Tibial nerve (tissue), 4 donors: ENCODE measurements around the gene KCTD7. TPM values are rescaled to one million over a fixed set of nuclear protein-coding genes. Genes with fewer than 3 reads are reported as not detected.
"Not testable (repeated sequence)": the region's sequence is repeated elsewhere in the genome, so short reads cannot be mapped to it uniquely, and the experiment has no call there.

Source experiments
- DNase-seq, 2 donors: peaks; one replicate each; pipeline ENCODE4 v3.0.0-alpha.2; 2019; ENCODE audit warnings: low spot score in 2 of 2
- H3K27ac ChIP-seq, 4 donors: fragments of 200-600 bp; sonication (generic) in 3 of 4; one replicate each; pipeline ENCODE4 v1.5.1; 2017 to 2019; ENCODE audit warnings: mild to moderate bottlenecking in 1 of 4
- H3K27me3 ChIP-seq, 2 donors: fragments of 200-600 bp; sonication (generic) in 1 of 2; one replicate each; pipeline versions ENCODE4 v1.5.1 to v1.6.0; 2017 to 2019
- H3K36me3 ChIP-seq, 3 donors: fragments of 200-600 bp; sonication (generic); one replicate each; pipeline ENCODE4 v1.5.1; 2018 to 2019
- H3K4me1 ChIP-seq, 4 donors: fragments of 200-600 bp; sonication (generic) in 3 of 4; one replicate each; pipeline ENCODE4 v1.5.1; 2017 to 2019
- H3K4me3 ChIP-seq, 4 donors: fragments of 200-600 bp; sonication (generic) in 3 of 4; one replicate each; pipeline ENCODE4 v1.5.1; 2017 to 2019; ENCODE audit warnings: mild to moderate bottlenecking in 1 of 4, moderate library complexity in 1 of 4
- H3K9me3 ChIP-seq, 4 donors: fragments of 200-600 bp; sonication (generic) in 3 of 4; one replicate each; pipeline ENCODE4 v1.5.1; 2017 to 2019
- EP300 ChIP-seq, 2 donors: sonication (generic); formaldehyde crosslinking; IDR thresholded peaks; one replicate each; pipeline ENCODE4 v1.6.1; 2017; ENCODE audit warnings: antibody characterized with exemption in 2 of 2, mild to moderate bottlenecking in 1 of 2
- POLR2A ChIP-seq, 2 donors: fragments of 450-650 bp; IDR thresholded peaks; one replicate each; pipeline ENCODE4 v1.6.1; 2017; ENCODE audit warnings: antibody characterized with exemption in 2 of 2, mild to moderate bottlenecking in 2 of 2, moderate library complexity in 2 of 2
- WGBS, 2 donors: methylation state at CpG; one replicate each; pipeline ENCODE4 v1.1.5; 2018; 5-methylcytosine and 5-hydroxymethylcytosine counted together
- total RNA-seq, 4 donors: library from RNA; depleted of rRNA; stranded (reverse); fragments of >200 nt; gene quantifications; one replicate each; pipeline ENCODE4 v1.1.0, GENCODE V29; 2016
- TF ChIP-seq, protein P1 (sequence below), 5 experiments: fragments of 200-600 bp in 3 of 5; fragments of 450-650 bp in 2 of 5; sonication (generic) in 3 of 5; IDR thresholded peaks; one replicate each; pipeline ENCODE4 v1.5.1; 2016 to 2019; ENCODE audit warnings: antibody characterized with exemption in 5 of 5, mild to moderate bottlenecking in 3 of 5, moderate library complexity in 2 of 5

KCTD7 gene
- total RNA-seq, 4 donors from 2014 or later: 15.9 to 28.8 (median 22.1) TPM

- no peaks in the 10 kb centered on the region for H3K9me3 ChIP-seq
- H3K4me3 ChIP-seq: no peak overlapping the region
- H3K27me3 ChIP-seq: no peaks in the 10 kb centered on the region
- H3K4me1 ChIP-seq: no peaks in the 10 kb centered on the region
- no peak overlapping the region for H3K27ac ChIP-seq
- no peak for DNase-seq
- H3K36me3 ChIP-seq: no peaks in the 10 kb centered on the region
- TF ChIP-seq, protein P1, sequence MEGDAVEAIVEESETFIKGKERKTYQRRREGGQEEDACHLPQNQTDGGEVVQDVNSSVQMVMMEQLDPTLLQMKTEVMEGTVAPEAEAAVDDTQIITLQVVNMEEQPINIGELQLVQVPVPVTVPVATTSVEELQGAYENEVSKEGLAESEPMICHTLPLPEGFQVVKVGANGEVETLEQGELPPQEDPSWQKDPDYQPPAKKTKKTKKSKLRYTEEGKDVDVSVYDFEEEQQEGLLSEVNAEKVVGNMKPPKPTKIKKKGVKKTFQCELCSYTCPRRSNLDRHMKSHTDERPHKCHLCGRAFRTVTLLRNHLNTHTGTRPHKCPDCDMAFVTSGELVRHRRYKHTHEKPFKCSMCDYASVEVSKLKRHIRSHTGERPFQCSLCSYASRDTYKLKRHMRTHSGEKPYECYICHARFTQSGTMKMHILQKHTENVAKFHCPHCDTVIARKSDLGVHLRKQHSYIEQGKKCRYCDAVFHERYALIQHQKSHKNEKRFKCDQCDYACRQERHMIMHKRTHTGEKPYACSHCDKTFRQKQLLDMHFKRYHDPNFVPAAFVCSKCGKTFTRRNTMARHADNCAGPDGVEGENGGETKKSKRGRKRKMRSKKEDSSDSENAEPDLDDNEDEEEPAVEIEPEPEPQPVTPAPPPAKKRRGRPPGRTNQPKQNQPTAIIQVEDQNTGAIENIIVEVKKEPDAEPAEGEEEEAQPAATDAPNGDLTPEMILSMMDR (IDR thresholded peaks at IDR 0.05): no peak
- TF ChIP-seq EP300 (IDR thresholded peaks at IDR 0.05): no peak
- TF ChIP-seq POLR2A (IDR thresholded peaks at IDR 0.05): no peak
- WGBS, 2 donors: 90 to 95% methylated on average over 1 of the region's 1 CpG
These were observed 24.5 kb upstream of the KCTD7 start for GRCh38 chr7:66604198-66604597.

- not testable (repeated sequence) for H3K27me3 ChIP-seq, H3K4me3 ChIP-seq, H3K4me1 ChIP-seq, DNase-seq, H3K36me3 ChIP-seq, H3K9me3 ChIP-seq, H3K27ac ChIP-seq
- 92 to 95% methylated on average over 34 of the region's 34 CpGs for WGBS, 2 donors
These were observed 22.0 kb upstream of the KCTD7 start for GRCh38 chr7:66606540-66607291.

GRCh38 chr7:66609176-66609575, 19.5 kb upstream of the KCTD7 start:
- WGBS, 2 donors: 58 to 65% methylated on average over 3 of the region's 3 CpGs
- Histone ChIP-seq H3K36me3 (no peaks in the 10 kb centered on the region), H3K4me1 (no peaks in the 10 kb centered on the region), H3K27ac (no peak overlapping the region), H3K27me3 (no peaks in the 10 kb centered on the region), H3K4me3 (no peak overlapping the region), H3K9me3 (no peaks in the 10 kb centered on the region)
- TF ChIP-seq POLR2A (IDR thresholded peaks at IDR 0.05) (no peak), EP300 (IDR thresholded peaks at IDR 0.05) (no peak)
- TF ChIP-seq, protein P1 (IDR thresholded peaks at IDR 0.05): no peak
- no peak for DNase-seq

- H3K4me3 ChIP-seq, H3K27ac ChIP-seq, H3K9me3 ChIP-seq, DNase-seq, H3K4me1 ChIP-seq, H3K36me3 ChIP-seq, H3K27me3 ChIP-seq: not testable (repeated sequence)
- 96 to 97% methylated on average over 29 to 31 of the region's 33 CpGs for WGBS, 2 donors
These were observed 14.1 kb upstream of the KCTD7 start for GRCh38 chr7:66614596-66614995.

DNA sequence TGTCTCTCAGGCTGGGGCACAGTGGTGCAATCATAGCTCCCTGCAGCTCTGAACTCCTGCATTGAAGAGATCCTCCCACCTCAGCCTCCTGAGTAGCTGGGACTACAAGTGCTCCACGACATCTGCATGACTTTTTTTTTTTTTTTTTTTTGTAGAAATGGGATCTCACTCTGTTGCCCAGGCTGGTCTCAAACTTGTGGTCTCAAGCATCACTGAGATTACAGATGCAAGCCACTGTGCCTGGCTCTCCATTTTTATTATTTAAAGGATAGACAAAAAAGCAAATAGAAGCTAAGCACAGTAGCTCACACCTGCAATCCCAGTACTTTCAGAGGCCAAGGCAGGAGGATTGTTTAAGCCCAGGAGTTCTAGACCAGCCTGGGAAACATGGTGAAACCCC, 13.0 kb upstream of the KCTD7 start:
- Histone ChIP-seq H3K36me3 (no peaks in the 10 kb centered on the region), H3K4me3 (no peak overlapping the region), H3K27ac (no peak overlapping the region), H3K4me1 (no peaks in the 10 kb centered on the region), H3K27me3 (no peaks in the 10 kb centered on the region), H3K9me3 (no peaks in the 10 kb centered on the region)
- DNase-seq: no peak
- no peak for TF ChIP-seq POLR2A (IDR thresholded peaks at IDR 0.05)
- TF ChIP-seq EP300 (IDR thresholded peaks at IDR 0.05): no peak
- TF ChIP-seq, protein P1 (IDR thresholded peaks at IDR 0.05): no peak
- WGBS, 2 donors: 67 to 70% methylated on average over 1 of the region's 1 CpG

DNA sequence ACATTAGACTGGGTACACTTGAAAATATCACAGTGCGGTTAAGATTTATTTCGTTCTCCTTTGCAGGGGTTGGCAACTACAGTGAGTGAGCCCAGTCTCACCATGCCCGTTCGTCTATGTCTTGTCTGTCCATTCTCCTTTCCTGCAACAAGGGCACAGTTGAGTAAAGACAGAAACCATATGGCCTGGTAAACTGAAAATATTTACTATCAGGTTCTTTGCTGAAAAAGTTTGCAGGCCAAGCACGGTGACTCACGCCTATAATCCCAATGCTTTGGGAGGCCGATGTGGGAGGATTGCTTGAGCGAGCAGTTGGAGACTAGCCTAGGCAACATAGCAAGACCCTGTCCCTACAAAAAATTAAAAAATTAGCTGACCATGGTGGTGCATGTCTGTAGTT, 11.4 kb upstream of the KCTD7 start:
- no peak overlapping the region for H3K4me3 ChIP-seq
- no peaks in the 10 kb centered on the region for H3K36me3 ChIP-seq
- DNase-seq: no peak
- H3K4me1 ChIP-seq: no peaks in the 10 kb centered on the region
- TF ChIP-seq EP300 (IDR thresholded peaks at IDR 0.05) (no peak), POLR2A (IDR thresholded peaks at IDR 0.05) (no peak)
- TF ChIP-seq, protein P1 (IDR thresholded peaks at IDR 0.05): no peak
- no peaks in the 10 kb centered on the region for H3K9me3 ChIP-seq
- H3K27me3 ChIP-seq: no peaks in the 10 kb centered on the region
- H3K27ac ChIP-seq: no peak overlapping the region
- 84 to 93% methylated on average over 8 of the region's 8 CpGs for WGBS, 2 donors

- not testable (repeated sequence) for H3K9me3 ChIP-seq, H3K27ac ChIP-seq, DNase-seq, H3K4me3 ChIP-seq, H3K4me1 ChIP-seq, H3K36me3 ChIP-seq, H3K27me3 ChIP-seq
- WGBS, 2 donors: 50% methylated on average over 4 of the region's 4 CpGs
These were observed 9.2 kb upstream of the KCTD7 start for GRCh38 chr7:66619341-66619948.
